Upper lobe of left lung (tissue), 4 donors: ENCODE data around the gene PATL2.

Source experiments
- CTCF ChIP-seq, 6 experiments: fragments of 450-650 bp in 4 of 6; fragments of 200-600 bp in 2 of 6; sonication (generic) in 2 of 6; IDR thresholded peaks; one replicate each; pipeline ENCODE4 v1.5.1; 2016 to 2019; ENCODE audit warnings: antibody characterized with exemption in 6 of 6
- EP300 ChIP-seq, 4 donors: sonication (generic); formaldehyde crosslinking; IDR thresholded peaks; one replicate each; pipeline ENCODE4 v1.5.1; 2017; ENCODE audit warnings: antibody characterized with exemption in 4 of 4, control low read depth in 2 of 4

GRCh38 chr15:44616974-44617373 is 94.1 kb downstream of the PATL2 start:
- TF ChIP-seq CTCF (IDR thresholded peaks at IDR 0.05) (no peak), EP300 (IDR thresholded peaks at IDR 0.05) (no peak)
